PFSK-1 (cell line): Measurements from ENCODE around the gene EXPH5.

Experiments used
- FOXP2 ChIP-seq: optimal IDR thresholded peaks from 2 replicates; pipeline ENCODE3; 2011; ENCODE audit warnings: borderline replicate concordance, control low read depth, inconsistent platforms; ENCODE audit not compliant: insufficient read depth; ENCODE audit errors: extremely low read length, extremely low read depth
- POLR2AphosphoS5 ChIP-seq: IDR thresholded peaks from 2 replicates; pipeline ENCODE4 v1.6.1; 2012; ENCODE audit warnings: low read depth, mild to moderate bottlenecking, control low read depth, low read length, moderate library complexity
- SIN3A ChIP-seq: IDR thresholded peaks from 2 replicates; pipeline ENCODE4 v1.6.1; 2012; ENCODE audit warnings: mild to moderate bottlenecking, low read length, moderate library complexity, borderline replicate concordance; ENCODE audit not compliant: insufficient read depth
- TAF1 ChIP-seq: IDR thresholded peaks from 2 replicates; pipeline ENCODE4 v1.6.1; 2012; ENCODE audit warnings: low read length, control low read depth, borderline replicate concordance; ENCODE audit not compliant: insufficient read depth
- TF ChIP-seq, protein P1 (sequence below), 2 experiments: IDR thresholded peaks; 2 replicates each; pipeline versions ENCODE4 v1.6.1 to v1.8.0; 2011 to 2012; ENCODE audit warnings: low read depth in 2 of 2, low read length in 2 of 2, control low read depth in 1 of 2, inconsistent platforms in 1 of 2, mild to moderate bottlenecking in 1 of 2, moderate library complexity in 1 of 2; ENCODE audit not compliant: insufficient read depth in 1 of 2

DNA sequence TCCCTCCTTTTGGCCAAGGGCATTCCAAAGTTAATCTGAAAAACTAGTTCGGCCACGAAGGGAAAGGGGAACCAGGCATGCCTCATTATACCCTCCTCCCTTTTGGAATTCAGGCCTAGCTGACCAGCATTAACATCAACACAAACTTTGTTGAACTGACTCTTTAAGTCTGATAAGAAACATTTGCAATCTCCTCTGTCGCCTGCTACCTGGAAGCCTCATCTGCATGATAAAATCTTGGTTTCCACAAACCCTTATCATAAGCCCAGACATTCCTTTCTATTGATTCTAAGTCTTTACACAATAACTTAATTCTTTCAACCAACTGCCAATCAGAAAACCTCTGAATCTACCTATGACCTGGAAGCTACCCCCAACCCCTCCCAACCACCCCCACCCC is 106.7 kb downstream of the EXPH5 start:
- TF ChIP-seq POLR2AphosphoS5 (no peak), TAF1 (no peak), SIN3A (no peak), FOXP2 (no peak)
- TF ChIP-seq, protein P1, sequence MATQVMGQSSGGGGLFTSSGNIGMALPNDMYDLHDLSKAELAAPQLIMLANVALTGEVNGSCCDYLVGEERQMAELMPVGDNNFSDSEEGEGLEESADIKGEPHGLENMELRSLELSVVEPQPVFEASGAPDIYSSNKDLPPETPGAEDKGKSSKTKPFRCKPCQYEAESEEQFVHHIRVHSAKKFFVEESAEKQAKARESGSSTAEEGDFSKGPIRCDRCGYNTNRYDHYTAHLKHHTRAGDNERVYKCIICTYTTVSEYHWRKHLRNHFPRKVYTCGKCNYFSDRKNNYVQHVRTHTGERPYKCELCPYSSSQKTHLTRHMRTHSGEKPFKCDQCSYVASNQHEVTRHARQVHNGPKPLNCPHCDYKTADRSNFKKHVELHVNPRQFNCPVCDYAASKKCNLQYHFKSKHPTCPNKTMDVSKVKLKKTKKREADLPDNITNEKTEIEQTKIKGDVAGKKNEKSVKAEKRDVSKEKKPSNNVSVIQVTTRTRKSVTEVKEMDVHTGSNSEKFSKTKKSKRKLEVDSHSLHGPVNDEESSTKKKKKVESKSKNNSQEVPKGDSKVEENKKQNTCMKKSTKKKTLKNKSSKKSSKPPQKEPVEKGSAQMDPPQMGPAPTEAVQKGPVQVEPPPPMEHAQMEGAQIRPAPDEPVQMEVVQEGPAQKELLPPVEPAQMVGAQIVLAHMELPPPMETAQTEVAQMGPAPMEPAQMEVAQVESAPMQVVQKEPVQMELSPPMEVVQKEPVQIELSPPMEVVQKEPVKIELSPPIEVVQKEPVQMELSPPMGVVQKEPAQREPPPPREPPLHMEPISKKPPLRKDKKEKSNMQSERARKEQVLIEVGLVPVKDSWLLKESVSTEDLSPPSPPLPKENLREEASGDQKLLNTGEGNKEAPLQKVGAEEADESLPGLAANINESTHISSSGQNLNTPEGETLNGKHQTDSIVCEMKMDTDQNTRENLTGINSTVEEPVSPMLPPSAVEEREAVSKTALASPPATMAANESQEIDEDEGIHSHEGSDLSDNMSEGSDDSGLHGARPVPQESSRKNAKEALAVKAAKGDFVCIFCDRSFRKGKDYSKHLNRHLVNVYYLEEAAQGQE (IDR thresholded peaks at IDR 0.05; ENCODE audit: insufficient read depth in 1 of 2, low read depth in 2 of 2, low read length in 2 of 2) = no peak
